ENCODE measurements around the gene ZNF445.

The ZNF445 gene

GRCh38 chr3:44396200-44397171 lies 81.0 kb downstream of the ZNF445 start:
- Histone ChIP-seq H3K27ac (no peak overlapping the region), H3K9me3 (ENCODE audit: low read depth, low read length) (no peaks in the 10 kb centered on the region), H3K9ac (ENCODE audit: insufficient read length) (no peak overlapping the region), H3K4me3 (no peak overlapping the region), H3K36me3 (ENCODE audit: insufficient read depth, low read length) (no peaks in the 10 kb centered on the region; the same call in 1 of the 2 replicates)
- no peak for DNase-seq (ENCODE audit: low read depth, low spot score)
- no peak for TF ChIP-seq FOXP2 (optimal IDR thresholded peaks at IDR 0.05; ENCODE audit: control extremely low read depth, extremely low read length, insufficient read depth)
- TF ChIP-seq POLR2AphosphoS5 (IDR thresholded peaks at IDR 0.05; ENCODE audit: borderline replicate concordance, low read depth, low read length): no peak
- TF ChIP-seq EZH2 (IDR thresholded peaks at IDR 0.05): no peak

GRCh38 chr3:44395714-44396113 lies 81.8 kb downstream of the ZNF445 start:
- Histone ChIP-seq H3K27ac (no peak overlapping the region), H3K4me3 (no peak overlapping the region), H3K9ac (ENCODE audit: insufficient read length) (no peak overlapping the region), H3K36me3 (ENCODE audit: insufficient read depth, low read length) (no peaks in the 10 kb centered on the region; the same call in 1 of the 2 replicates), H3K9me3 (ENCODE audit: low read depth, low read length) (no peaks in the 10 kb centered on the region)
- TF ChIP-seq EZH2 (IDR thresholded peaks at IDR 0.05) (no peak), POLR2AphosphoS5 (IDR thresholded peaks at IDR 0.05; ENCODE audit: borderline replicate concordance, low read depth, low read length) (no peak), FOXP2 (optimal IDR thresholded peaks at IDR 0.05; ENCODE audit: control extremely low read depth, extremely low read length, insufficient read depth) (no peak)
- DNase-seq (ENCODE audit: low read depth, low spot score): no peak

GRCh38 chr3:44392489-44392888 lies 85.0 kb downstream of the ZNF445 start:
- Histone ChIP-seq H3K9me3 (ENCODE audit: low read depth, low read length) (no peaks in the 10 kb centered on the region), H3K27ac (no peak overlapping the region), H3K36me3 (ENCODE audit: insufficient read depth, low read length) (no peaks in the 10 kb centered on the region), H3K9ac (ENCODE audit: insufficient read length) (no peak overlapping the region), H3K4me3 (no peak overlapping the region)
- DNase-seq (ENCODE audit: low read depth, low spot score): no peak
- TF ChIP-seq EZH2 (IDR thresholded peaks at IDR 0.05): no peak
- TF ChIP-seq POLR2AphosphoS5 (IDR thresholded peaks at IDR 0.05; ENCODE audit: borderline replicate concordance, low read depth, low read length): no peak
- TF ChIP-seq FOXP2 (optimal IDR thresholded peaks at IDR 0.05; ENCODE audit: control extremely low read depth, extremely low read length, insufficient read depth): no peak

- no peak overlapping the region for H3K4me3 ChIP-seq
- TF ChIP-seq FOXP2 (optimal IDR thresholded peaks at IDR 0.05; ENCODE audit: control extremely low read depth, extremely low read length, insufficient read depth) (no peak), EZH2 (IDR thresholded peaks at IDR 0.05) (no peak), POLR2AphosphoS5 (IDR thresholded peaks at IDR 0.05; ENCODE audit: borderline replicate concordance, low read depth, low read length) (no peak)
- no peaks in the 10 kb centered on the region for H3K9me3 ChIP-seq (ENCODE audit: low read depth, low read length)
- H3K27ac ChIP-seq: no peak overlapping the region
- H3K36me3 ChIP-seq (ENCODE audit: insufficient read depth, low read length): no peaks in the 10 kb centered on the region
- no peak for DNase-seq (ENCODE audit: low read depth, low spot score)
- H3K9ac ChIP-seq (ENCODE audit: insufficient read length): no peak overlapping the region
These were observed 90.1 kb downstream of the ZNF445 start for GRCh38 chr3:44387404-44387803.
